GM23338 (cell line): ENCODE measurements around the gene ZFX. TPM values are rescaled to one million over a fixed set of nuclear protein-coding genes. Genes with fewer than 3 reads are reported as not detected.

Experiments
- ATAC-seq: fragments of 200-7000 bp; cut with Tn5 transposase; 3 replicates; pipeline ENCODE4 v1.9.1; 2020
- DNase-seq: peaks from one replicate; pipeline ENCODE4 v3.0.0-alpha.2; 2015; ENCODE audit warnings: low spot score
- H2AFZ ChIP-seq: fragments of 200-600 bp; sonication (generic); 2 replicates; pipeline ENCODE4 v1.8.0; 2016; ENCODE audit warnings: antibody characterized with exemption, mild to moderate bottlenecking, moderate library complexity
- H3F3A ChIP-seq: fragments of 200-600 bp; sonication (generic); replicated peaks from 2 replicates; pipeline ENCODE4 v1.8.0; 2017; ENCODE audit warnings: antibody characterized with exemption, mixed run types, low read depth
- H3K27ac ChIP-seq: fragments of 200-600 bp; sonication (generic); 2 replicates; pipeline ENCODE4 v1.6.1; 2016; ENCODE audit warnings: low read depth
- H3K27me3 ChIP-seq: fragments of 200-600 bp; sonication (generic); 2 replicates; pipeline ENCODE4 v1.8.0; 2016; ENCODE audit warnings: mild to moderate bottlenecking, mixed run types, moderate library complexity; ENCODE audit not compliant: insufficient read depth
- H3K36me3 ChIP-seq: fragments of 200-600 bp; sonication (generic); 2 replicates; pipeline ENCODE4 v1.8.0; 2016; ENCODE audit warnings: mild to moderate bottlenecking; ENCODE audit not compliant: insufficient read depth
- H3K4me1 ChIP-seq: fragments of 200-600 bp; sonication (generic); 2 replicates; pipeline ENCODE4 v1.8.0; 2016; ENCODE audit warnings: mild to moderate bottlenecking, moderate library complexity; ENCODE audit not compliant: insufficient read depth
- H3K4me2 ChIP-seq: fragments of 200-600 bp; sonication (generic); 2 replicates; pipeline ENCODE4 v1.7.1; 2017; ENCODE audit warnings: mixed run types
- H3K4me3 ChIP-seq: fragments of 200-600 bp; sonication (generic); 2 replicates; pipeline ENCODE4 v1.6.1; 2016; ENCODE audit warnings: mixed run types
- H3K79me2 ChIP-seq: fragments of 200-600 bp; sonication (generic); replicated peaks from 2 replicates; pipeline ENCODE4 v1.8.0; 2017; ENCODE audit warnings: mild to moderate bottlenecking; ENCODE audit not compliant: insufficient read depth
- H3K9me2 ChIP-seq: fragments of 200-600 bp; sonication (generic); 2 replicates; pipeline ENCODE4 v1.8.0; 2017; ENCODE audit not compliant: insufficient read depth
- H4K20me1 ChIP-seq: fragments of 200-600 bp; sonication (generic); replicated peaks from 2 replicates; pipeline ENCODE4 v1.8.0; 2017; ENCODE audit warnings: mild to moderate bottlenecking; ENCODE audit not compliant: insufficient read depth
- H3K27ac Mint-ChIP-seq: 2 replicates; pipeline ENCODE4 v1.8.0; 2020; ENCODE audit warnings: inconsistent platforms, mild to moderate bottlenecking, moderate library complexity, mixed read lengths
- H3K27me3 Mint-ChIP-seq: 3 replicates; pipeline ENCODE4 v1.8.0; 2022; ENCODE audit warnings: low read depth, mild to moderate bottlenecking, moderate library complexity, mixed read lengths, inconsistent platforms; ENCODE audit not compliant: insufficient read depth, poor library complexity
- H3K36me3 Mint-ChIP-seq: 3 replicates; pipeline ENCODE4 v1.8.0; 2021; ENCODE audit warnings: low read depth, mild to moderate bottlenecking, inconsistent platforms, moderate library complexity, mixed read lengths
- H3K4me1 Mint-ChIP-seq: 3 replicates; pipeline ENCODE4 v1.8.0; 2020; ENCODE audit warnings: mild to moderate bottlenecking, inconsistent platforms, mixed read lengths
- H3K4me3 Mint-ChIP-seq: 3 replicates; pipeline ENCODE4 v1.8.0; 2021; ENCODE audit warnings: moderate library complexity, mild to moderate bottlenecking, inconsistent platforms, mixed read lengths
- H3K9me3 Mint-ChIP-seq: 3 replicates; pipeline ENCODE4 v1.8.0; 2020; ENCODE audit warnings: moderate library complexity, mild to moderate bottlenecking, inconsistent platforms, mixed read lengths
- CREB1 ChIP-seq: fragments of 250-450 bp; sonication (Bioruptor Pico); IDR thresholded peaks from 2 replicates; pipeline ENCODE4 v1.5.0; 2020; ENCODE audit warnings: low read depth, mild to moderate bottlenecking, moderate library complexity
- CTCF ChIP-seq, 2 experiments: fragments of 200-600 bp in 1 of 2; sonication (generic) in 1 of 2; conservative IDR thresholded peaks; 2 replicates each; pipeline versions ENCODE4 v1.5.1 to v1.6.1; 2016 to 2017; ENCODE audit warnings: antibody characterized with exemption in 2 of 2, low read depth in 2 of 2, mild to moderate bottlenecking in 2 of 2, moderate library complexity in 1 of 2
- ETS1 ChIP-seq: IDR thresholded peaks from 2 replicates; pipeline ENCODE4 v1.6.1; 2016; ENCODE audit warnings: antibody characterized with exemption
- EZH2phosphoT487 ChIP-seq: fragments of 200-600 bp; sonication (generic); IDR thresholded peaks from one replicate; pipeline ENCODE4 v1.8.1; 2018; ENCODE audit warnings: antibody characterized with exemption; ENCODE audit not compliant: unreplicated experiment
- JUNB ChIP-seq: IDR thresholded peaks from one replicate; pipeline ENCODE4 v1.6.1; 2016; ENCODE audit warnings: antibody characterized with exemption; ENCODE audit not compliant: unreplicated experiment
- NANOG ChIP-seq: IDR thresholded peaks from 2 replicates; pipeline ENCODE4 v1.6.1; 2016; ENCODE audit warnings: antibody characterized with exemption, borderline replicate concordance
- POLR2AphosphoS5 ChIP-seq: IDR thresholded peaks from 2 replicates; pipeline ENCODE4 v1.6.1; 2016; ENCODE audit warnings: antibody characterized with exemption, low read depth
- REST ChIP-seq: IDR thresholded peaks from one replicate; pipeline ENCODE4 v1.6.1; 2018; ENCODE audit warnings: antibody characterized with exemption; ENCODE audit not compliant: unreplicated experiment
- STAT1 ChIP-seq: IDR thresholded peaks from one replicate; pipeline ENCODE4 v1.6.1; 2016; ENCODE audit warnings: antibody characterized with exemption; ENCODE audit not compliant: unreplicated experiment
- ZNF331 ChIP-seq: fragments of 250-450 bp; sonication (Bioruptor Pico); IDR thresholded peaks from 2 replicates; pipeline ENCODE4 v1.5.0; 2020; ENCODE audit warnings: low read depth, mild to moderate bottlenecking, moderate library complexity
- ZNF462 ChIP-seq: fragments of 250-450 bp; sonication (Bioruptor Pico); IDR thresholded peaks from 2 replicates; pipeline ENCODE4 v1.5.0; 2020; ENCODE audit warnings: mild to moderate bottlenecking, moderate library complexity
- polyA plus RNA-seq: library from polyadenylated mRNA; unstranded; fragments of >200 nt; fragmentation: Nextera tagmentation; extraction: Ambion mirVana; gene quantifications from 2 replicates; pipeline ENCODE4 v1.2.1, GENCODE V29; 2016
- total RNA-seq: library from RNA; depleted of rRNA; stranded (reverse); fragments of >200 nt; shearing (Covaris generic); gene quantifications from 2 replicates; pipeline ENCODE4 v1.2.3, GENCODE V29; 2014

ZFX gene
- total and polyA plus RNA-seq, 2 experiments from 2014 or later = 11.0 to 15.4 TPM

- H3K4me1 Mint-ChIP-seq = peaks cover 27% of the 10 kb centered on the region
- no peak overlapping the region for H3K4me3 Mint-ChIP-seq
- H3K9me3 Mint-ChIP-seq = no peaks in the 10 kb centered on the region; the same call in 2 of the 3 replicates
- no peaks in the 10 kb centered on the region for H3K36me3 ChIP-seq
- H3K4me3 ChIP-seq = no peak overlapping the region
- no peaks in the 10 kb centered on the region for H3K27me3 ChIP-seq
- H3K4me2 ChIP-seq = no peak overlapping the region
- no peaks in the 10 kb centered on the region; the same call in 1 of the 2 replicates for H3K4me1 ChIP-seq
- H2AFZ ChIP-seq = no peak overlapping the region
- no peak overlapping the region for H3K27ac Mint-ChIP-seq
- peaks cover 83% of the 10 kb centered on the region for H3K79me2 ChIP-seq
- peaks cover 13% of the 10 kb centered on the region for H3K36me3 Mint-ChIP-seq
- ATAC-seq (no peak), DNase-seq (no peak)
- H3F3A ChIP-seq = peaks cover 6% of the 10 kb centered on the region; the same call in 1 of the 2 replicates
- TF ChIP-seq ETS1 (no peak), CREB1 (CRISPR knock-in tag) (no peak), JUNB (no peak), POLR2AphosphoS5 (no peak), ZNF331 (CRISPR knock-in tag) (no peak), REST (no peak), ZNF462 (no peak), CTCF (conservative IDR thresholded peaks at IDR 0.05; ENCODE audit: low read depth in 2 of 2) (no peak), STAT1 (no peak), EZH2phosphoT487 (no peak), NANOG (no peak)
- H3K27me3 Mint-ChIP-seq = no peaks in the 10 kb centered on the region
- H3K27ac ChIP-seq = no peak overlapping the region
- H4K20me1 ChIP-seq = no peaks in the 10 kb centered on the region
- no peaks in the 10 kb centered on the region for H3K9me2 ChIP-seq
Measured at GRCh38 chrX:24153796-24154189, 4.3 kb downstream of the ZFX start.
